Measurements from ENCODE around the gene SHISAL2A. TPM values are rescaled to one million over a fixed set of nuclear protein-coding genes. Genes with fewer than 3 reads are reported as not detected.

Gene SHISAL2A
- total RNA-seq, 4 donors from 2014 or later = not detected

DNA sequence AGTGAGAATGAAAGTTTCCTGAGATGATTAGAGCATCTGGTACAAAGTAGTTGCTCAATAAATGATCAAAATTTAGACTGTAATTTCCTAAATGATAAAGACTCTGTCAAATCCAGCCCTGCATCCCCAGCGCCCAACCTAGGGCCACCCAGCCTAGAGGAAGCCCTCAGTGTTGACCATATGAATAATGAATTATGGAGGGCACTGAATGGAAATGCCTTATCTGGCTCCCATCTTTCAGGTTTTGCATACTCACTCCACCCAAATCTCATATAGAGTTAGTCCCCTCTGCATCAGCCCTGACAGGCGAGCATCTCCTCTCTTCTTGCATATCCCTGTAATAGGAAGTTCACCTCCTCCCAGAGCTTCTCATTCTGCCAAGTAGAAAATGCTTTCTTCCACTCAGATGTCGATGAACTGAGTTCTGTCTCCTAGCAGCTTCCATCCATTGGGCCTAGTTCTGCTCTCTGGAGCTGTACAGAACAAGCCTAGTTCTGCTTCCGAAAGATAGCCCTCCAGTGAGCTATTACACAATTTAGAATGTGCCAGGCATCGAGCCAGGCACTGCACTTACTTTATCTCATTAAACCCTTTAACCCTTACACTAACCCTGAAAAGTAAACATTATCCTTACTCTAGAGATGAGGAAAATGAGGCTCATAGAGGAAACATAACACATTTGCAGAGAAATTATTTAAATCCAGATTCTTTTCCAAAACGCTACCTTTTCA is 44.3 kb downstream of the SHISAL2A start:
- WGBS = 59% methylated on average over 6 of the region's 6 CpGs

DNA sequence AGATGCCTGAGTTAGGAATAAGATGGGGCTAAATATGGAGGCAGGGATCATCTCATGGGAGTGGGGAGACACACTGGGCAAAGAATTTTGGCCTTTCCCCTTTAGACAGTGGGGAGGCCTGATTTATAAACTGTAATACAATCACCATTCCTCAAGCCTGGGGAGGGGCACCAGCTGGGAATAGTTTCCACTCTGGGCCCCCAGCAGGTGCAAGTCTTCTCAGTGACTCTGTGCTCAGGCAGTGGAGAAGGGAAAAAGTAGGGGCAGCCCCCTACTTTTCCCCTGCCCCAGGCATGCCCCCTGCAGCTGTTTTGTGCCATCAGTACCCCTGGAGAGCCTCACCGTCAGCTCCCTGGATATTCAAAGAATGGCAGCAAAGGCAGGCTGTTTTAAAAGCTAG is 46.1 kb downstream of the SHISAL2A start:
- Histone ChIP-seq H3K4me3 (no peak overlapping the region), H3K27ac (no peak overlapping the region), H3K36me3 (no peaks in the 10 kb centered on the region), H3K4me1 (no peaks in the 10 kb centered on the region), H3K27me3 (no peaks in the 10 kb centered on the region), H3K9me3 (no peaks in the 10 kb centered on the region)
- DNase-seq (ENCODE audit: low spot score in 2 of 2) = no peak
- 100% methylated on average over 1 of the region's 1 CpG for WGBS
- TF ChIP-seq EP300 (IDR thresholded peaks at IDR 0.05) = no peak
- TF ChIP-seq, protein P1, sequence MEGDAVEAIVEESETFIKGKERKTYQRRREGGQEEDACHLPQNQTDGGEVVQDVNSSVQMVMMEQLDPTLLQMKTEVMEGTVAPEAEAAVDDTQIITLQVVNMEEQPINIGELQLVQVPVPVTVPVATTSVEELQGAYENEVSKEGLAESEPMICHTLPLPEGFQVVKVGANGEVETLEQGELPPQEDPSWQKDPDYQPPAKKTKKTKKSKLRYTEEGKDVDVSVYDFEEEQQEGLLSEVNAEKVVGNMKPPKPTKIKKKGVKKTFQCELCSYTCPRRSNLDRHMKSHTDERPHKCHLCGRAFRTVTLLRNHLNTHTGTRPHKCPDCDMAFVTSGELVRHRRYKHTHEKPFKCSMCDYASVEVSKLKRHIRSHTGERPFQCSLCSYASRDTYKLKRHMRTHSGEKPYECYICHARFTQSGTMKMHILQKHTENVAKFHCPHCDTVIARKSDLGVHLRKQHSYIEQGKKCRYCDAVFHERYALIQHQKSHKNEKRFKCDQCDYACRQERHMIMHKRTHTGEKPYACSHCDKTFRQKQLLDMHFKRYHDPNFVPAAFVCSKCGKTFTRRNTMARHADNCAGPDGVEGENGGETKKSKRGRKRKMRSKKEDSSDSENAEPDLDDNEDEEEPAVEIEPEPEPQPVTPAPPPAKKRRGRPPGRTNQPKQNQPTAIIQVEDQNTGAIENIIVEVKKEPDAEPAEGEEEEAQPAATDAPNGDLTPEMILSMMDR (IDR thresholded peaks at IDR 0.05) = no peak

More for the DNA sequence above, 44.3 kb downstream of the SHISAL2A start:
- Histone ChIP-seq H3K9me3 (no peaks in the 10 kb centered on the region), H3K27ac (no peak overlapping the region), H3K4me3 (no peak overlapping the region), H3K4me1 (no peaks in the 10 kb centered on the region), H3K36me3 (no peaks in the 10 kb centered on the region), H3K27me3 (no peaks in the 10 kb centered on the region)
- TF ChIP-seq POLR2AphosphoS5 (IDR thresholded peaks at IDR 0.05) = no peak
- no peak for TF ChIP-seq EP300 (IDR thresholded peaks at IDR 0.05)
- no peak for DNase-seq (ENCODE audit: low spot score in 2 of 2)

- Histone ChIP-seq H3K4me1 (no peaks in the 10 kb centered on the region), H3K4me3 (no peak overlapping the region), H3K27me3 (no peaks in the 10 kb centered on the region), H3K9me3 (no peaks in the 10 kb centered on the region), H3K36me3 (no peaks in the 10 kb centered on the region), H3K27ac (no peak overlapping the region)
- TF ChIP-seq POLR2A (IDR thresholded peaks at IDR 0.05) (no peak), EP300 (IDR thresholded peaks at IDR 0.05) (no peak), POLR2AphosphoS5 (IDR thresholded peaks at IDR 0.05) (no peak)
- TF ChIP-seq, protein P1 (IDR thresholded peaks at IDR 0.05) = no peak
- 89% methylated on average over 5 of the region's 5 CpGs for WGBS
- DNase-seq (ENCODE audit: low spot score in 2 of 2) = no peak
Measured at GRCh38 chr1:52679498-52679897, 46.5 kb downstream of the SHISAL2A start.

- no peak overlapping the region for H3K4me3 ChIP-seq
- H3K9me3 ChIP-seq = no peaks in the 10 kb centered on the region
- H3K27ac ChIP-seq = no peak overlapping the region
- no peaks in the 10 kb centered on the region for H3K27me3 ChIP-seq
- no peaks in the 10 kb centered on the region for H3K36me3 ChIP-seq
- no peak for DNase-seq (ENCODE audit: low spot score in 2 of 2)
- H3K4me1 ChIP-seq = no peaks in the 10 kb centered on the region
- TF ChIP-seq POLR2AphosphoS5 (IDR thresholded peaks at IDR 0.05) (no peak), POLR2A (IDR thresholded peaks at IDR 0.05) (no peak), EP300 (IDR thresholded peaks at IDR 0.05) (no peak)
- TF ChIP-seq, protein P1 (IDR thresholded peaks at IDR 0.05) = no peak
- 87% methylated on average over 3 of the region's 3 CpGs for WGBS
Measured at GRCh38 chr1:52680353-52680752, 47.4 kb downstream of the SHISAL2A start.

GRCh38 chr1:52681136-52681535 is 48.2 kb downstream of the SHISAL2A start:
- Histone ChIP-seq H3K4me3 (no peak overlapping the region), H3K27ac (no peak overlapping the region), H3K36me3 (no peaks in the 10 kb centered on the region), H3K9me3 (no peaks in the 10 kb centered on the region), H3K4me1 (no peaks in the 10 kb centered on the region), H3K27me3 (no peaks in the 10 kb centered on the region)
- TF ChIP-seq EP300 (IDR thresholded peaks at IDR 0.05) (no peak), POLR2A (IDR thresholded peaks at IDR 0.05) (no peak), POLR2AphosphoS5 (IDR thresholded peaks at IDR 0.05) (no peak)
- TF ChIP-seq, protein P1 (IDR thresholded peaks at IDR 0.05) = no peak
- DNase-seq (ENCODE audit: low spot score in 2 of 2) = no peak
- WGBS = 83% methylated on average over 4 of the region's 4 CpGs

Measured in suprapubic skin (tissue), 4 donors.